HEK293 (cell line): ENCODE data around the gene PLLP.

ENCODE experiments used
- EGR2 ChIP-seq: fragments of 450-650 bp; formaldehyde crosslinking; IDR thresholded peaks from 2 replicates; pipeline ENCODE4 v1.5.1; 2016; ENCODE audit warnings: low read depth, missing biosample characterization, missing genetic modification characterization
- GLIS1 ChIP-seq: fragments of 450-650 bp; formaldehyde crosslinking; IDR thresholded peaks from 2 replicates; pipeline ENCODE4 v1.5.1; 2016; ENCODE audit warnings: missing biosample characterization, missing genetic modification characterization
- INSM2 ChIP-seq: fragments of 450-650 bp; formaldehyde crosslinking; IDR thresholded peaks from 2 replicates; pipeline ENCODE4 v1.5.1; 2016; ENCODE audit warnings: missing biosample characterization, missing genetic modification characterization
- PATZ1 ChIP-seq: fragments of 450-650 bp; formaldehyde crosslinking; IDR thresholded peaks from 2 replicates; pipeline ENCODE4 v1.5.1; 2016; ENCODE audit warnings: missing biosample characterization, missing genetic modification characterization
- PRDM2 ChIP-seq: fragments of 450-650 bp; formaldehyde crosslinking; IDR thresholded peaks from 2 replicates; pipeline ENCODE4 v1.5.1; 2016; ENCODE audit warnings: missing biosample characterization, missing genetic modification characterization, borderline replicate concordance
- REPIN1 ChIP-seq: fragments of 450-650 bp; formaldehyde crosslinking; IDR thresholded peaks from 2 replicates; pipeline ENCODE4 v1.5.1; 2017; ENCODE audit warnings: missing biosample characterization, missing genetic modification characterization, low read depth
- ZBTB1 ChIP-seq: fragments of 450-650 bp; formaldehyde crosslinking; IDR thresholded peaks from 2 replicates; pipeline ENCODE4 v1.5.1; 2016; ENCODE audit warnings: missing biosample characterization, missing genetic modification characterization
- ZBTB10 ChIP-seq: fragments of 450-650 bp; formaldehyde crosslinking; IDR thresholded peaks from 2 replicates; pipeline ENCODE4 v1.5.1; 2016; ENCODE audit warnings: missing biosample characterization, missing genetic modification characterization
- ZBTB21 ChIP-seq: fragments of 450-650 bp; formaldehyde crosslinking; IDR thresholded peaks from 2 replicates; pipeline ENCODE4 v1.5.1; 2017; ENCODE audit warnings: missing biosample characterization, missing genetic modification characterization
- ZBTB44 ChIP-seq: fragments of 450-650 bp; IDR thresholded peaks from 2 replicates; pipeline ENCODE4 v1.5.1; 2018; ENCODE audit warnings: missing biosample characterization, mild to moderate bottlenecking, missing genetic modification characterization
- ZIC2 ChIP-seq: fragments of 450-650 bp; formaldehyde crosslinking; IDR thresholded peaks from 2 replicates; pipeline ENCODE4 v1.5.1; 2016; ENCODE audit warnings: missing biosample characterization, missing genetic modification characterization
- ZNF2 ChIP-seq: fragments of 450-650 bp; formaldehyde crosslinking; IDR thresholded peaks from 2 replicates; pipeline ENCODE4 v1.5.1; 2016; ENCODE audit warnings: missing biosample characterization, missing genetic modification characterization
- ZNF221 ChIP-seq: fragments of 450-650 bp; formaldehyde crosslinking; IDR thresholded peaks from 2 replicates; pipeline ENCODE4 v1.5.1; 2017; ENCODE audit warnings: missing biosample characterization, missing genetic modification characterization, borderline replicate concordance
- ZNF571 ChIP-seq: fragments of 450-650 bp; formaldehyde crosslinking; IDR thresholded peaks from 2 replicates; pipeline ENCODE4 v1.5.0; 2017; ENCODE audit warnings: missing biosample characterization, missing genetic modification characterization
- ZNF596 ChIP-seq: fragments of 450-650 bp; IDR thresholded peaks from 2 replicates; pipeline ENCODE4 v1.5.0; 2018; ENCODE audit warnings: missing biosample characterization, mild to moderate bottlenecking, missing genetic modification characterization, moderate library complexity
- ZNF645 ChIP-seq: fragments of 450-650 bp; formaldehyde crosslinking; IDR thresholded peaks from 2 replicates; pipeline ENCODE4; 2016; ENCODE audit warnings: missing biosample characterization, missing genetic modification characterization
- ZNF692 ChIP-seq: fragments of 450-650 bp; formaldehyde crosslinking; IDR thresholded peaks from 2 replicates; pipeline ENCODE4 v1.5.1; 2016; ENCODE audit warnings: missing biosample characterization, missing genetic modification characterization
- ZSCAN5A ChIP-seq: fragments of 450-650 bp; formaldehyde crosslinking; IDR thresholded peaks from 2 replicates; pipeline ENCODE4 v1.5.1; 2016; ENCODE audit warnings: missing biosample characterization, missing genetic modification characterization
- ZXDB ChIP-seq: fragments of 450-650 bp; formaldehyde crosslinking; IDR thresholded peaks from 2 replicates; pipeline ENCODE4 v1.5.1; 2016; ENCODE audit warnings: missing biosample characterization, missing genetic modification characterization

PLLP gene

GRCh38 chr16:57268804-57269800, 15.4 kb downstream of the PLLP start (continued):
- TF ChIP-seq ZBTB10 (tag by site-specific recombination) = no peak
- TF ChIP-seq ZBTB1 (tag by site-specific recombination) = no peak
- no peak for TF ChIP-seq REPIN1 (tag by site-specific recombination)
- no peak for TF ChIP-seq PATZ1 (tag by site-specific recombination)
- TF ChIP-seq ZNF645 = no peak
- no peak for TF ChIP-seq ZBTB21 (tag by site-specific recombination)
- TF ChIP-seq ZIC2 (tag by site-specific recombination) = peak; percentile 58
- no peak for TF ChIP-seq ZBTB44 (tag by site-specific recombination)
- TF ChIP-seq ZNF571 (tag by site-specific recombination) = no peak
- no peak for TF ChIP-seq ZNF2 (tag by site-specific recombination)
- TF ChIP-seq ZXDB (tag by site-specific recombination) = no peak
- no peak for TF ChIP-seq ZNF221 (tag by site-specific recombination)
- TF ChIP-seq ZSCAN5A (tag by site-specific recombination) = no peak
- TF ChIP-seq ZNF596 (tag by site-specific recombination) = no peak
- peak; percentile 52 for TF ChIP-seq GLIS1 (tag by site-specific recombination)
- peak; percentile 33; the same call in 1 of the 2 replicates for TF ChIP-seq EGR2 (tag by site-specific recombination)
- TF ChIP-seq ZNF692 (tag by site-specific recombination) = 0 out of 2 replicates have a peak, but pooled peaks have one; percentile 27
- TF ChIP-seq INSM2 (tag by site-specific recombination) = no peak
- TF ChIP-seq PRDM2 (tag by site-specific recombination) = no peak
